Adrenal gland (tissue), 5 donors: ENCODE measurements around the gene DPP8.

Experiments
- POLR2A ChIP-seq, 2 donors: fragments of 450-650 bp; IDR thresholded peaks; one replicate each; pipeline ENCODE4 v1.6.1; 2017; ENCODE audit warnings: antibody characterized with exemption in 2 of 2, mild to moderate bottlenecking in 2 of 2, moderate library complexity in 1 of 2
- TF ChIP-seq, protein P1 (sequence below), 6 experiments: fragments of 450-650 bp in 4 of 6; fragments of 200-600 bp in 2 of 6; sonication (generic) in 1 of 6; IDR thresholded peaks; 1 replicate in 5 of 6; 2 replicates in 1 of 6; pipeline versions ENCODE4 v1.5.1 to v1.8.0; 2016 to 2021; ENCODE audit warnings: antibody characterized with exemption in 6 of 6, mild to moderate bottlenecking in 2 of 6, moderate library complexity in 1 of 6
- donor health status: DM: no; HTN: no; CAD: no.

DNA sequence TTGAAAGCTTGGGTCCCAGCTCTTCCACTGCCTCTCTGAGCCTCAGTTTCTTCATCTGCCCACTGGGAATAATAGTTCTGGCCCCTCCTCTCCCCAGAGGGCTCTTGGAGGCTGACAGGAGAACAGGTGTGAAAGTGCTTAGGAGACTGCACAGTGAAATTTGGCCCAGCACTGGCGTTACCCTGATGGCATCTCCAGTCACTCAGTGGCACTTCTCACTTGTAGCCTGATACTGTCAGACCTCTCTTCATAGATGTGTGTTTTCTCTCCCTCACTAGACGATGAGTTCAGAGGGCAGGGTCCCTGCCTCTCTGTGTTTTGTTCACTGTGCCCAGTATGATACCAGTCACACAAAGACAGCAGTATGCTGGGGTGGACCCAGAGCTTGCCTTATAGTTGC, 117.5 kb downstream of the DPP8 start:
- TF ChIP-seq, protein P1, sequence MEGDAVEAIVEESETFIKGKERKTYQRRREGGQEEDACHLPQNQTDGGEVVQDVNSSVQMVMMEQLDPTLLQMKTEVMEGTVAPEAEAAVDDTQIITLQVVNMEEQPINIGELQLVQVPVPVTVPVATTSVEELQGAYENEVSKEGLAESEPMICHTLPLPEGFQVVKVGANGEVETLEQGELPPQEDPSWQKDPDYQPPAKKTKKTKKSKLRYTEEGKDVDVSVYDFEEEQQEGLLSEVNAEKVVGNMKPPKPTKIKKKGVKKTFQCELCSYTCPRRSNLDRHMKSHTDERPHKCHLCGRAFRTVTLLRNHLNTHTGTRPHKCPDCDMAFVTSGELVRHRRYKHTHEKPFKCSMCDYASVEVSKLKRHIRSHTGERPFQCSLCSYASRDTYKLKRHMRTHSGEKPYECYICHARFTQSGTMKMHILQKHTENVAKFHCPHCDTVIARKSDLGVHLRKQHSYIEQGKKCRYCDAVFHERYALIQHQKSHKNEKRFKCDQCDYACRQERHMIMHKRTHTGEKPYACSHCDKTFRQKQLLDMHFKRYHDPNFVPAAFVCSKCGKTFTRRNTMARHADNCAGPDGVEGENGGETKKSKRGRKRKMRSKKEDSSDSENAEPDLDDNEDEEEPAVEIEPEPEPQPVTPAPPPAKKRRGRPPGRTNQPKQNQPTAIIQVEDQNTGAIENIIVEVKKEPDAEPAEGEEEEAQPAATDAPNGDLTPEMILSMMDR (IDR thresholded peaks at IDR 0.05) = no peak
- no peak for TF ChIP-seq POLR2A (IDR thresholded peaks at IDR 0.05)
